Hepatocyte (in vitro differentiated cells): Measurements from ENCODE around the gene GLCCI1.

Source experiments
- EZH2 ChIP-seq: fragments of 200-600 bp; sonication (generic); IDR thresholded peaks from 2 replicates; pipeline ENCODE4 v1.6.1; 2016; ENCODE audit warnings: antibody characterized with exemption, mild to moderate bottlenecking, borderline replicate concordance
- TF ChIP-seq, protein P1 (sequence below): fragments of 200-600 bp; sonication (generic); IDR thresholded peaks from 2 replicates; pipeline ENCODE4 v1.5.1; 2016; ENCODE audit warnings: antibody characterized with exemption, mild to moderate bottlenecking; ENCODE audit not compliant: poor library complexity

DNA sequence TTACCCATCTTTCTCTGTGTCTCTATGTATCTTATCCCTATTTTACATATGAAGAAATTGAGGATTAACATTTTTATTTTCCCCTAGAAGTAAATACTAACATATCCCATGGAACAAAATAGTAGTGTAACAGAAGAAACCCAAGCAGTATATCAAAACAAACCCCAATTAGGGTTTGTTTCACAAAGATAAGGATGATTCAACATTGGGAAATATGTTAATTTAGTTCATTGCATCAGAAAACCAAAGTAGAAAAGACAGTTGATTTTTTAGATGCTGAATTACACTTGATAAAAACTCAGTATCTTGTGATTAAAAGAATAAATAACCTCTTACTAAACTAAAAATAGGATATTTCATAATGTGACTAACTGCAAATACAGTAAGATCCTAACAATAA is 87.8 kb downstream of the GLCCI1 start:
- TF ChIP-seq, protein P1, sequence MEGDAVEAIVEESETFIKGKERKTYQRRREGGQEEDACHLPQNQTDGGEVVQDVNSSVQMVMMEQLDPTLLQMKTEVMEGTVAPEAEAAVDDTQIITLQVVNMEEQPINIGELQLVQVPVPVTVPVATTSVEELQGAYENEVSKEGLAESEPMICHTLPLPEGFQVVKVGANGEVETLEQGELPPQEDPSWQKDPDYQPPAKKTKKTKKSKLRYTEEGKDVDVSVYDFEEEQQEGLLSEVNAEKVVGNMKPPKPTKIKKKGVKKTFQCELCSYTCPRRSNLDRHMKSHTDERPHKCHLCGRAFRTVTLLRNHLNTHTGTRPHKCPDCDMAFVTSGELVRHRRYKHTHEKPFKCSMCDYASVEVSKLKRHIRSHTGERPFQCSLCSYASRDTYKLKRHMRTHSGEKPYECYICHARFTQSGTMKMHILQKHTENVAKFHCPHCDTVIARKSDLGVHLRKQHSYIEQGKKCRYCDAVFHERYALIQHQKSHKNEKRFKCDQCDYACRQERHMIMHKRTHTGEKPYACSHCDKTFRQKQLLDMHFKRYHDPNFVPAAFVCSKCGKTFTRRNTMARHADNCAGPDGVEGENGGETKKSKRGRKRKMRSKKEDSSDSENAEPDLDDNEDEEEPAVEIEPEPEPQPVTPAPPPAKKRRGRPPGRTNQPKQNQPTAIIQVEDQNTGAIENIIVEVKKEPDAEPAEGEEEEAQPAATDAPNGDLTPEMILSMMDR, result no peak
- no peak for TF ChIP-seq EZH2
